RWPE2 (cell line): ENCODE measurements around the gene LCN1.

Source experiments
- ATAC-seq: fragments of 200-7000 bp; cut with Tn5 transposase; 3 replicates; pipeline ENCODE4 v1.9.1; 2021; ENCODE audit warnings: low read depth
- DNase-seq: peaks from one replicate; pipeline ENCODE4 v3.0.0-alpha.2; 2020; ENCODE audit warnings: low spot score
- H3K27ac ChIP-seq: fragments of 450-650 bp; 2 replicates; pipeline ENCODE4 v1.5.1; 2017; ENCODE audit warnings: mild to moderate bottlenecking; ENCODE audit not compliant: poor library complexity, severe bottlenecking
- H3K27me3 ChIP-seq: fragments of 250-450 bp; sonication (Bioruptor Pico); 2 replicates; pipeline ENCODE4 v1.5.1; 2021; ENCODE audit warnings: mild to moderate bottlenecking, moderate library complexity; ENCODE audit not compliant: insufficient read depth, poor library complexity, severe bottlenecking
- H3K36me3 ChIP-seq: fragments of 250-450 bp; sonication (Bioruptor Pico); 2 replicates; pipeline ENCODE4 v1.5.1; 2020; ENCODE audit warnings: low read depth, mild to moderate bottlenecking, moderate library complexity
- H3K4me1 ChIP-seq: fragments of 250-450 bp; sonication (Bioruptor Pico); 2 replicates; pipeline ENCODE4 v1.5.1; 2021; ENCODE audit warnings: mild to moderate bottlenecking, moderate library complexity; ENCODE audit not compliant: insufficient read depth, poor library complexity, severe bottlenecking
- H3K4me3 ChIP-seq: fragments of 250-450 bp; sonication (Bioruptor Pico); 2 replicates; pipeline ENCODE4 v1.5.1; 2021; ENCODE audit warnings: mild to moderate bottlenecking, moderate library complexity; ENCODE audit not compliant: severe bottlenecking
- H3K9me3 ChIP-seq: fragments of 250-450 bp; sonication (Bioruptor Pico); 2 replicates; pipeline ENCODE4 v1.5.1; 2021; ENCODE audit warnings: mild to moderate bottlenecking, moderate library complexity; ENCODE audit not compliant: severe bottlenecking
- CTCF ChIP-seq: fragments of 450-650 bp; IDR thresholded peaks from one replicate; pipeline ENCODE4 v1.5.1; 2017; ENCODE audit warnings: mild to moderate bottlenecking, moderate library complexity; ENCODE audit not compliant: poor library complexity, severe bottlenecking

The LCN1 gene

GRCh38 chr9:135502873-135503321 is 18.3 kb upstream of the LCN1 start:
- Histone ChIP-seq H3K36me3 (peaks cover 31% of the 10 kb centered on the region), H3K27me3 (no peaks in the 10 kb centered on the region), H3K27ac (no peak overlapping the region), H3K9me3 (no peaks in the 10 kb centered on the region), H3K4me1 (no peaks in the 10 kb centered on the region), H3K4me3 (no peak overlapping the region)
- no peak for ATAC-seq
- DNase-seq: peak; percentile 47
- no peak for TF ChIP-seq CTCF

GRCh38 chr9:135503371-135504261 is 17.6 kb upstream of the LCN1 start:
- no peak for TF ChIP-seq CTCF
- no peak overlapping the region for H3K4me3 ChIP-seq
- DNase-seq (peak; percentile 55), ATAC-seq (no peak)
- no peaks in the 10 kb centered on the region for H3K4me1 ChIP-seq
- no peak overlapping the region for H3K27ac ChIP-seq
- H3K27me3 ChIP-seq: no peaks in the 10 kb centered on the region
- H3K36me3 ChIP-seq: peaks cover 31% of the 10 kb centered on the region
- H3K9me3 ChIP-seq: no peaks in the 10 kb centered on the region

GRCh38 chr9:135504262-135505243 is 16.7 kb upstream of the LCN1 start:
- Histone ChIP-seq H3K36me3 (peaks cover 31% of the 10 kb centered on the region), H3K4me1 (no peaks in the 10 kb centered on the region), H3K27ac (no peak overlapping the region), H3K9me3 (no peaks in the 10 kb centered on the region), H3K4me3 (no peak overlapping the region), H3K27me3 (no peaks in the 10 kb centered on the region)
- DNase-seq (peak; percentile 66), ATAC-seq (peak; percentile 43; the same call in 2 of the 3 replicates)
- TF ChIP-seq CTCF: peak; percentile 76

GRCh38 chr9:135505406-135506187 is 15.6 kb upstream of the LCN1 start:
- Histone ChIP-seq H3K27ac (no peak overlapping the region), H3K27me3 (no peaks in the 10 kb centered on the region), H3K4me1 (no peaks in the 10 kb centered on the region), H3K36me3 (peaks cover 31% of the 10 kb centered on the region), H3K4me3 (no peak overlapping the region), H3K9me3 (no peaks in the 10 kb centered on the region)
- peak; percentile 49 for DNase-seq
- ATAC-seq: no peak
- no peak for TF ChIP-seq CTCF
